Measurements from ENCODE around the gene GPR149.

GRCh38 chr3:154431043-154431442, 1.1 kb upstream of the GPR149 start:
- TF ChIP-seq HDAC6 (IDR thresholded peaks at IDR 0.05; ENCODE audit: low read depth, low read length) (no peak), CTCF (IDR thresholded peaks at IDR 0.05; ENCODE audit: control extremely low read depth in 1 of 3, insufficient read depth in 1 of 3, low read depth in 1 of 3, low read length in 3 of 3) (no peak), EZH2 (IDR thresholded peaks at IDR 0.05; ENCODE audit: low read depth, low read length, severe bottlenecking) (no peak), POLR2AphosphoS5 (IDR thresholded peaks at IDR 0.05; ENCODE audit: low read depth, low read length) (no peak), RAD21 (IDR thresholded peaks at IDR 0.05 in 1 of 2, conservative IDR thresholded peaks at IDR 0.05 in 1 of 2; ENCODE audit: low read depth in 2 of 2, low read length in 2 of 2) (no peak), JUN (IDR thresholded peaks at IDR 0.05; ENCODE audit: low read depth, low read length) (no peak)

Measured in H1 (cell line).